GM23248 (cell line): Measurements from ENCODE around the gene MGP. TPM values are rescaled to one million over a fixed set of nuclear protein-coding genes. Genes with fewer than 3 reads are reported as not detected.

Experiments used
- DNase-seq: peaks from one replicate; pipeline ENCODE4 v3.0.0-alpha.2; 2015
- H2AFZ ChIP-seq: fragments of 200-600 bp; sonication (generic); 2 replicates; pipeline ENCODE4 v1.6.1; 2016; ENCODE audit warnings: antibody characterized with exemption
- H3F3A ChIP-seq: fragments of 200-600 bp; sonication (generic); 2 replicates; pipeline ENCODE4 v1.6.1; 2016; ENCODE audit warnings: mild to moderate bottlenecking, antibody characterized with exemption, mixed run types; ENCODE audit not compliant: insufficient read depth
- H3K27ac ChIP-seq: fragments of 200-600 bp; sonication (generic); 2 replicates; pipeline ENCODE4 v1.5.1; 2016; ENCODE audit warnings: mild to moderate bottlenecking
- H3K27me3 ChIP-seq: fragments of 200-600 bp; sonication (generic); replicated peaks from 2 replicates; pipeline ENCODE4 v1.6.1; 2016; ENCODE audit warnings: mild to moderate bottlenecking; ENCODE audit not compliant: insufficient read depth
- H3K36me3 ChIP-seq: fragments of 200-600 bp; sonication (generic); 2 replicates; pipeline ENCODE4 v1.6.1; 2016; ENCODE audit warnings: low read depth, mild to moderate bottlenecking
- H3K4me1 ChIP-seq: fragments of 200-600 bp; sonication (generic); 2 replicates; pipeline ENCODE4 v1.6.1; 2016; ENCODE audit warnings: mild to moderate bottlenecking; ENCODE audit not compliant: insufficient read depth
- H3K4me2 ChIP-seq: fragments of 200-600 bp; sonication (generic); one replicate; pipeline ENCODE4 v1.6.1; 2016; ENCODE audit warnings: mild to moderate bottlenecking; ENCODE audit not compliant: unreplicated experiment
- H3K4me3 ChIP-seq: fragments of 200-600 bp; sonication (generic); 2 replicates; pipeline ENCODE4 v1.5.1; 2016; ENCODE audit warnings: mild to moderate bottlenecking
- H3K79me2 ChIP-seq: fragments of 200-600 bp; sonication (generic); 2 replicates; pipeline ENCODE4 v1.6.1; 2016; ENCODE audit warnings: mild to moderate bottlenecking; ENCODE audit not compliant: insufficient read depth
- H3K9ac ChIP-seq: fragments of 200-600 bp; sonication (generic); 2 replicates; pipeline ENCODE4 v1.6.1; 2016; ENCODE audit warnings: mild to moderate bottlenecking
- H3K9me2 ChIP-seq: fragments of 200-600 bp; sonication (generic); 2 replicates; pipeline ENCODE4 v1.6.1; 2016; ENCODE audit warnings: mixed run types, mild to moderate bottlenecking, moderate library complexity; ENCODE audit not compliant: insufficient read depth
- H3K9me3 ChIP-seq: fragments of 200-600 bp; sonication (generic); one replicate; pipeline ENCODE4 v1.6.1; 2017; ENCODE audit warnings: low read depth
- H4K20me1 ChIP-seq: fragments of 200-600 bp; sonication (generic); 2 replicates; pipeline ENCODE4 v1.6.0; 2016; ENCODE audit not compliant: insufficient read depth
- EZH2 ChIP-seq: fragments of 200-600 bp; sonication (generic); IDR thresholded peaks from 2 replicates; pipeline ENCODE4 v1.6.1; 2018; ENCODE audit warnings: antibody characterized with exemption, mild to moderate bottlenecking; ENCODE audit not compliant: insufficient read depth, poor library complexity, severe bottlenecking
- EZH2phosphoT487 ChIP-seq: fragments of 200-600 bp; sonication (generic); IDR thresholded peaks from 2 replicates; pipeline ENCODE4 v1.6.1; 2018; ENCODE audit warnings: antibody characterized with exemption, moderate library complexity, mild to moderate bottlenecking, low read depth; ENCODE audit not compliant: insufficient read depth
- WGBS, 2 experiments: methylation state at CpG; one replicate each; pipeline ENCODE4 v1.1.6; 2015 to 2017; ENCODE audit warnings: low lambda C conversion rate in 2 of 2, low coverage in 1 of 2; ENCODE audit errors: missing lambda C conversion rate in 2 of 2; 5-methylcytosine and 5-hydroxymethylcytosine counted together
- in situ Hi-C: fragments of 300-500 bp; cut with MboI; formaldehyde crosslinking; loops from 2 replicates; pipeline ENCODE4 v1.15.0; 2020
- polyA plus RNA-seq: library from polyadenylated mRNA; unstranded; fragments of >200 nt; fragmentation: Nextera tagmentation; extraction: Ambion mirVana; gene quantifications from 2 replicates; pipeline ENCODE4 v1.2.1, GENCODE V29; 2016
- total RNA-seq: library from RNA; depleted of rRNA; stranded (reverse); fragments of >200 nt; shearing (Covaris generic); gene quantifications from 2 replicates; pipeline ENCODE4 v1.2.3, GENCODE V29; 2014

The MGP gene
- total and polyA plus RNA-seq, 2 experiments from 2014 or later, result 0.86 to 1.3 TPM

DNA sequence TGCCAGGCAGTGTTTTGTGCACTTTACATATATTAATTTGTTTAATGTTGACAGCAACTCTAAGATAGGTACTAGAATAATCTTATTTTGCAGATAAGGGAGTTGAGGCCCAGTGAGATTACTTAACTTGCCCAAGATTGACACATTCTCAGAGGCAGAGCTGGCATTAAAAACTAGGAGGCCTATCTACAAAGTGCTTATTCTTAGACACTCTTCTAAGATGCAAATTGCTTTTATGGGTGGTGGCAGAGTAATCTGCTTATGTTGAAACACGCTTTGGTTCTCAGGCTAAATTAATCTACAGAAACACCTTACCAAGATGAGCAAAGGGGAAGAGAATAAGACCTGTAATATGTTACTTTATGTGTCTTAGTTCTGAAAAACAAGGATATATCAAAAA, 7.2 kb downstream of the MGP start:
- no peaks in the 10 kb centered on the region for H3F3A ChIP-seq
- no peak for TF ChIP-seq EZH2phosphoT487
- no peak for TF ChIP-seq EZH2

DNA sequence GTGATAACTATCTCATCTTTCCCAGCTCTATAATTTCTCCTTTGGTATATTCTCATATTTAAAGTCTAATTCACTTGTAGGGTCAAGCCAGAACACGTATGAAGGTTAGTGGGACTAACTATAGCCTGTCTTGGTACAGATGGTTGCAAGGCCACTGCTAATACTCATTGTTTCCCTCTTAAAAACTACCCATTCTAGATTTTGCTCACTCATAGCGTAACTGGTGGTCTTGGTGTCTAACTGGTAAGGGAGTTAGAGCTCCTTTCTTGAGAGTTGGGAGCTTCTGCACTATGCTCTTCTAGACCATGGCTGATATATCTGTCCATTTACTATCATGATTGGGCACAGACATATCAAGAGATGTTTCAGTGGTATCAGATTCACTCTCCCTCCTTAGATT, 8.8 kb downstream of the MGP start:
- no peak overlapping the region for H2AFZ ChIP-seq
- no peak for DNase-seq

More for the DNA sequence above, 7.2 kb downstream of the MGP start:
- Histone ChIP-seq H3K4me3 (no peak overlapping the region), H3K9me2 (no peaks in the 10 kb centered on the region), H3K27me3 (no peaks in the 10 kb centered on the region), H3K4me1 (no peaks in the 10 kb centered on the region), H3K9ac (no peak overlapping the region), H3K79me2 (no peaks in the 10 kb centered on the region), H3K36me3 (no peaks in the 10 kb centered on the region), H3K4me2 (no peak overlapping the region), H4K20me1 (no peaks in the 10 kb centered on the region), H3K27ac (no peak overlapping the region), H2AFZ (no peak overlapping the region), H3K9me3 (no peaks in the 10 kb centered on the region)
- in situ Hi-C loops, result no loop called here
- DNase-seq, result no peak
- WGBS, 2 experiments, result 54 to 61% methylated on average over 1 of the region's 1 CpG

DNA sequence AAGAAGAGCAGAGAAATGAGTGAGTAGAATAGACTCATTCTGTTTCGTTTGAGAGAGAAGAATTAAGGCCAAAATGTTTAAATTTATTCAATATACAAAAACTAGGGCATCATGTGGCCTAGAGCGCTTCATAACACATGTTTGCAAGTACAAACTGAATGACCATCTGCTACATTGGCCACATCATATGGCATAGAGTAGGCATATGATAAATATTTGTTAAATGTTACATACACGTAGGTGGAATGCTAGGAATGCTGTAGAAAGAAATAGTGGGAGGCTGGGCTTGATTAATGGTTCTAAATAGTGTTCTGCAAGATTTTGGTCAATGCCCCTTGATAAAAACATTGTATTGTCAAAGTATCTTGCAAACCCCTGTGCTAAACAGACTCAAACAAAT, 10.8 kb downstream of the MGP start:
- Histone ChIP-seq H3K4me1 (no peaks in the 10 kb centered on the region), H3K79me2 (no peaks in the 10 kb centered on the region), H3F3A (no peaks in the 10 kb centered on the region), H3K27ac (no peak overlapping the region), H3K9me3 (no peaks in the 10 kb centered on the region), H3K9ac (no peak overlapping the region), H3K4me2 (no peak overlapping the region), H3K36me3 (no peaks in the 10 kb centered on the region), H3K27me3 (no peaks in the 10 kb centered on the region), H4K20me1 (no peaks in the 10 kb centered on the region), H3K9me2 (no peaks in the 10 kb centered on the region), H3K4me3 (no peak overlapping the region), H2AFZ (no peak overlapping the region)
- in situ Hi-C loops, result no loop called here
- peak; percentile 9 for DNase-seq
- TF ChIP-seq EZH2 (no peak), EZH2phosphoT487 (no peak)
- 37 to 45% methylated on average over 3 of the region's 3 CpGs for WGBS, 2 experiments

More for the DNA sequence above, 8.8 kb downstream of the MGP start:
- H3F3A ChIP-seq, result no peaks in the 10 kb centered on the region
- no peak for TF ChIP-seq EZH2
- no peak overlapping the region for H3K27ac ChIP-seq
- H3K79me2 ChIP-seq, result no peaks in the 10 kb centered on the region
- H3K9ac ChIP-seq, result no peak overlapping the region
- 34 to 38% methylated on average over 2 of the region's 2 CpGs for WGBS, 2 experiments
- no peaks in the 10 kb centered on the region for H4K20me1 ChIP-seq
- no peak overlapping the region for H3K4me2 ChIP-seq
- no peaks in the 10 kb centered on the region for H3K36me3 ChIP-seq
- no peaks in the 10 kb centered on the region for H3K9me2 ChIP-seq
- H3K9me3 ChIP-seq, result no peaks in the 10 kb centered on the region
- no peaks in the 10 kb centered on the region for H3K4me1 ChIP-seq
- no peak overlapping the region for H3K4me3 ChIP-seq
- in situ Hi-C loops, result no loop called here
- H3K27me3 ChIP-seq, result no peaks in the 10 kb centered on the region

DNA sequence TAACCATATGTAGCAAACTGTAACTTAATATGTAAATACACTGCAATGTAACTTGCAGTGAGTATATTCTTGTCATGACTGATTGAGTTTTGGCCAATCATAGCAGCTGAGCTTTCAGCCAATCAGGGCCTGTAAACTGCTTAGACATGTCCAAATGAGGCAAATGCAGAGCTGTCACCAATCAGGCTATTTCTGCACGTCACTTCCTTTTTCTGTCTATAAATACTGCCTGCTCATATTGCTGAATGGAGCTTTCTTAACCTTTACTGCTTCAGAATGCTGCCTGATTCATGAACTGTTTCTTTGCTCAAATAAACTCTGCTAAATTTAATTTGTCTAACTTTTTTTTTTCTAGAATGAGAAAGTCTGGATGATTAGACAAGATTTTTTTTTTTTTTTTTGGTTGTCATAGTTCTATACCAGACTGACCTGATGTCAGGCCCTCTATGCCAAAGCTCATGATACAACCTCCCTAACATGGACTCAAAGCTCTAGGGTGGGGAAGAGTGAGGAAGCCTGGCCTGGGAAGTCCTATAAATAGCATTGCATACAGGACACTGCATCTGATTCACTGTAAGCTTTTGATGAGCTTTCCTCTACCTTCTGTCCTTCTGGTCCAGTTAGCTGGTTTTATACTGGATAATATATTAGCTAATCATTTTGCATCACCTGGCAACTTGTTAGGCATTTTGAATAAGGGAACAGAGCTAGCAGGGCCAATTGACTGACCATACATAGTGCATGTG, 12.0 kb downstream of the MGP start:
- Histone ChIP-seq H3K36me3 (no peaks in the 10 kb centered on the region), H3K4me3 (no peak overlapping the region), H3K9me3 (no peaks in the 10 kb centered on the region), H3K9me2 (no peaks in the 10 kb centered on the region), H3K4me1 (no peaks in the 10 kb centered on the region), H3K79me2 (no peaks in the 10 kb centered on the region), H2AFZ (no peak overlapping the region), H3F3A (no peaks in the 10 kb centered on the region), H4K20me1 (no peaks in the 10 kb centered on the region), H3K27ac (no peak overlapping the region), H3K4me2 (no peak overlapping the region), H3K9ac (no peak overlapping the region), H3K27me3 (no peaks in the 10 kb centered on the region)
- TF ChIP-seq EZH2phosphoT487 (no peak), EZH2 (no peak)
- no peak for DNase-seq
- in situ Hi-C loops, result no loop called here
- 40 to 60% methylated on average over 1 of the region's 1 CpG for WGBS, 2 experiments
